ENCODE results near the gene HES4.

DNA sequence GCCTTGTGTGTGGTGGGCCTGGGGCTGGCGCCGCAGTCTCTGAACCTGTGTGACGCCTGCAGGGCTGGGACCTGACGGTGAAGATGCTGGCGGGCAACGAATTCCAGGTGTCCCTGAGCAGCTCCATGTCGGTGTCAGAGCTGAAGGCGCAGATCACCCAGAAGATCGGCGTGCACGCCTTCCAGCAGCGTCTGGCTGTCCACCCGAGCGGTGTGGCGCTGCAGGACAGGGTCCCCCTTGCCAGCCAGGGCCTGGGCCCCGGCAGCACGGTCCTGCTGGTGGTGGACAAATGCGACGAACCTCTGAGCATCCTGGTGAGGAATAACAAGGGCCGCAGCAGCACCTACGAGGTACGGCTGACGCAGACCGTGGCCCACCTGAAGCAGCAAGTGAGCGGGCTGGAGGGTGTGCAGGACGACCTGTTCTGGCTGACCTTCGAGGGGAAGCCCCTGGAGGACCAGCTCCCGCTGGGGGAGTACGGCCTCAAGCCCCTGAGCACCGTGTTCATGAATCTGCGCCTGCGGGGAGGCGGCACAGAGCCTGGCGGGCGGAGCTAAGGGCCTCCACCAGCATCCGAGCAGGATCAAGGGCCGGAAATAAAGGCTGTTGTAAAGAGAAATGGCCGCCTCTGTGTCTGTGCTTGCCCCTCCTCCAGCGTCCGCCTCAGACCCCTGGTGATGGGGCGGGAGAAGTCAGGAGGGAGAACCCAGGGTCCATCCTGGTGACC, 14.2 kb upstream of the HES4 start:
- TF ChIP-seq, protein P1, sequence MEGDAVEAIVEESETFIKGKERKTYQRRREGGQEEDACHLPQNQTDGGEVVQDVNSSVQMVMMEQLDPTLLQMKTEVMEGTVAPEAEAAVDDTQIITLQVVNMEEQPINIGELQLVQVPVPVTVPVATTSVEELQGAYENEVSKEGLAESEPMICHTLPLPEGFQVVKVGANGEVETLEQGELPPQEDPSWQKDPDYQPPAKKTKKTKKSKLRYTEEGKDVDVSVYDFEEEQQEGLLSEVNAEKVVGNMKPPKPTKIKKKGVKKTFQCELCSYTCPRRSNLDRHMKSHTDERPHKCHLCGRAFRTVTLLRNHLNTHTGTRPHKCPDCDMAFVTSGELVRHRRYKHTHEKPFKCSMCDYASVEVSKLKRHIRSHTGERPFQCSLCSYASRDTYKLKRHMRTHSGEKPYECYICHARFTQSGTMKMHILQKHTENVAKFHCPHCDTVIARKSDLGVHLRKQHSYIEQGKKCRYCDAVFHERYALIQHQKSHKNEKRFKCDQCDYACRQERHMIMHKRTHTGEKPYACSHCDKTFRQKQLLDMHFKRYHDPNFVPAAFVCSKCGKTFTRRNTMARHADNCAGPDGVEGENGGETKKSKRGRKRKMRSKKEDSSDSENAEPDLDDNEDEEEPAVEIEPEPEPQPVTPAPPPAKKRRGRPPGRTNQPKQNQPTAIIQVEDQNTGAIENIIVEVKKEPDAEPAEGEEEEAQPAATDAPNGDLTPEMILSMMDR (conservative IDR thresholded peaks at IDR 0.05; ENCODE audit: low read length) = no peak
- no peak for TF ChIP-seq EZH2phosphoT487 (IDR thresholded peaks at IDR 0.05; ENCODE audit: borderline replicate concordance)
